Transverse colon (tissue), 4 donors: Measurements from ENCODE around the gene TACC2. TPM values are rescaled to one million over a fixed set of nuclear protein-coding genes. Genes with fewer than 3 reads are reported as not detected.

Source experiments
- DNase-seq: peaks from one replicate; pipeline ENCODE4 v3.0.0-alpha.2; 2019
- H3K27ac ChIP-seq, 4 donors: fragments of 200-600 bp; sonication (generic); 2 replicates each; pipeline ENCODE4 v1.5.1; 2016 to 2018; ENCODE audit warnings: inconsistent platforms in 4 of 4
- H3K27me3 ChIP-seq: fragments of 200-600 bp; sonication (generic); 2 replicates; pipeline ENCODE4 v1.5.1; 2017; ENCODE audit warnings: inconsistent platforms
- H3K36me3 ChIP-seq, 4 donors: fragments of 200-600 bp; sonication (generic); 2 replicates each; pipeline ENCODE4 v1.5.1; 2017 to 2019; ENCODE audit warnings: inconsistent platforms in 4 of 4
- H3K4me1 ChIP-seq, 4 donors: fragments of 200-600 bp; sonication (generic); 2 replicates each; pipeline ENCODE4 v1.5.1; 2017 to 2020; ENCODE audit warnings: inconsistent platforms in 4 of 4
- H3K4me3 ChIP-seq, 4 donors: fragments of 200-600 bp; sonication (generic); 1 replicate in 1 of 4; 2 replicates in 3 of 4; pipeline versions ENCODE4 v1.5.1 to v1.6.1; 2017 to 2019; ENCODE audit warnings: inconsistent platforms in 4 of 4
- H3K9me3 ChIP-seq, 2 donors: fragments of 200-600 bp; sonication (generic); 2 replicates each; pipeline ENCODE4 v1.5.1; 2017 to 2019; ENCODE audit warnings: inconsistent platforms in 2 of 2
- CTCF ChIP-seq, 5 experiments: fragments of 200-600 bp in 3 of 5; fragments of 450-650 bp in 2 of 5; sonication (generic) in 3 of 5; IDR thresholded peaks; 1 replicate in 2 of 5; 2 replicates in 3 of 5; pipeline ENCODE4 v1.5.1; 2016 to 2017; ENCODE audit warnings: antibody characterized with exemption in 5 of 5, inconsistent platforms in 3 of 5, mild to moderate bottlenecking in 2 of 5, moderate library complexity in 1 of 5
- EP300 ChIP-seq: sonication (generic); formaldehyde crosslinking; IDR thresholded peaks from one replicate; pipeline ENCODE4 v1.6.1; 2017; ENCODE audit warnings: antibody characterized with exemption, low read depth
- POLR2A ChIP-seq: fragments of 450-650 bp; IDR thresholded peaks from one replicate; pipeline ENCODE4 v1.6.1; 2016; ENCODE audit warnings: antibody characterized with exemption, mild to moderate bottlenecking, moderate library complexity
- POLR2AphosphoS5 ChIP-seq, 3 donors: sonication (generic); formaldehyde crosslinking; IDR thresholded peaks; one replicate each; pipeline ENCODE4 v1.6.1; 2016; ENCODE audit warnings: antibody characterized with exemption in 3 of 3
- WGBS, 2 donors: methylation state at CpG; one replicate each; pipeline ENCODE4 v1.1.5; 2018; ENCODE audit warnings: low coverage in 1 of 2; 5-methylcytosine and 5-hydroxymethylcytosine counted together
- in situ Hi-C, 4 donors: fragments of 200-750 bp; cut with MboI; loops; one replicate each; pipeline versions ENCODE4 v1.15.0 to v1.15.1; 2017; ENCODE audit warnings: low sequenced_read_pairs in 3 of 4, low pct_ligation_motif_present in 1 of 4, low pct_unique_long_range_greater_than_20kb in 1 of 4
- intact Hi-C: fragments of 100-400 bp; cut with DNase I; formaldehyde crosslinking; loops from one replicate; pipeline ENCODE4 v1.15.1; 2023; ENCODE audit warnings: low total_unique reads
- total RNA-seq, 4 donors: library from RNA; depleted of rRNA; stranded (reverse); fragments of >200 nt; gene quantifications; one replicate each; pipeline ENCODE4 v1.1.0, GENCODE V29; 2016

Gene TACC2
- total RNA-seq, 4 donors from 2014 or later, result 65.9 to 178 (median 101) TPM

GRCh38 chr10:122271076-122271475, 282.1 kb downstream of the TACC2 start, which contains the start of gene BTBD16:
TSS of gene BTBD16 (plus strand) at chr10:122271296. CDS start at chr10:122275082, 3,786 bp downstream.
- 61% methylated on average over 5 of the region's 5 CpGs; no CpG with 5 or more reads in 1 of the 2 donors for WGBS, 2 donors
- intact Hi-C loops (no loop called here), in situ Hi-C loops (no loop called here)
- no peak for DNase-seq
- H3K36me3 ChIP-seq, result no peaks in the 10 kb centered on the region
- H3K27ac ChIP-seq, result no peak within 1 kb of the TSS
- peaks cover 0 to 4% (median 0%) of the 10 kb centered on the region in 4 donors for H3K4me1 ChIP-seq
- H3K9me3 ChIP-seq, result no peaks in the 10 kb centered on the region
- no peak within 1 kb of the TSS for H3K4me3 ChIP-seq
- no peak for TF ChIP-seq EP300
- no peaks in the 10 kb centered on the region for H3K27me3 ChIP-seq

GRCh38 chr10:122273966-122274545, 285.1 kb downstream of the TACC2 start:
- in situ Hi-C loops, result no loop called here
- H3K36me3 ChIP-seq, result no peaks in the 10 kb centered on the region
- DNase-seq, result no peak
- no peaks in the 10 kb centered on the region for H3K9me3 ChIP-seq
- H3K27me3 ChIP-seq, result no peaks in the 10 kb centered on the region
- TF ChIP-seq EP300 (no peak), CTCF (IDR thresholded peaks at IDR 0.05) (no peak), POLR2A (no peak), POLR2AphosphoS5 (IDR thresholded peaks at IDR 0.05) (no peak)
- H3K4me3 ChIP-seq, result no peak overlapping the region
- 81 to 96% methylated on average over 4 to 10 of the region's 10 CpGs for WGBS, 2 donors
- H3K27ac ChIP-seq, result no peak overlapping the region
- no peaks in the 10 kb centered on the region for H3K4me1 ChIP-seq
- intact Hi-C loops, result no loop called here

- in situ Hi-C loops (loop anchor here in 1 of 4 donors (25.0 kb wide), 2 partner anchors 161 to 286 kb away; partner anchors contain the start of gene DMBT1), intact Hi-C loops (no loop called here)
- Histone ChIP-seq H3K36me3 (no peaks in the 10 kb centered on the region), H3K27ac (no peak overlapping the region), H3K4me3 (no peak overlapping the region), H3K4me1 (no peaks in the 10 kb centered on the region), H3K27me3 (no peaks in the 10 kb centered on the region), H3K9me3 (no peaks in the 10 kb centered on the region)
- TF ChIP-seq CTCF (IDR thresholded peaks at IDR 0.05) (no peak), EP300 (no peak), POLR2AphosphoS5 (IDR thresholded peaks at IDR 0.05) (no peak)
- 92 to 100% methylated on average over 3 to 6 of the region's 6 CpGs for WGBS, 2 donors
- no peak for DNase-seq
These were observed 287.7 kb downstream of the TACC2 start for GRCh38 chr10:122276611-122277208.

- Histone ChIP-seq H3K27me3 (no peaks in the 10 kb centered on the region), H3K4me1 (no peaks in the 10 kb centered on the region), H3K9me3 (no peaks in the 10 kb centered on the region), H3K27ac (no peak overlapping the region), H3K4me3 (no peak overlapping the region), H3K36me3 (no peaks in the 10 kb centered on the region)
- intact Hi-C loops (no loop called here), in situ Hi-C loops (loop anchor here in 1 of 4 donors (25.0 kb wide), 2 partner anchors 160 to 285 kb away; partner anchors contain the start of gene DMBT1)
- DNase-seq, result no peak
- TF ChIP-seq EP300, result no peak
- TF ChIP-seq POLR2AphosphoS5 (IDR thresholded peaks at IDR 0.05), result no peak
- no peak for TF ChIP-seq CTCF (IDR thresholded peaks at IDR 0.05)
- no peak for TF ChIP-seq POLR2A
- 78 to 82% methylated on average over 5 to 10 of the region's 10 CpGs for WGBS, 2 donors
These were observed 288.7 kb downstream of the TACC2 start for GRCh38 chr10:122277526-122278136.
